Glomerular visceral epithelial cell (primary cell): ENCODE results near the gene MTMR12.
"Not testable (repeated sequence)": the region's sequence is repeated elsewhere in the genome, so short reads cannot be mapped to it uniquely, and the experiment has no call there.

Experiments
- DNase-seq: peaks from one replicate; pipeline ENCODE4 v3.0.0-alpha.2; 2016; ENCODE audit errors: extremely low spot score

MTMR12 gene

GRCh38 chr5:32233696-32234447 is 78.9 kb downstream of the MTMR12 start:
- DNase-seq = no peak

DNA sequence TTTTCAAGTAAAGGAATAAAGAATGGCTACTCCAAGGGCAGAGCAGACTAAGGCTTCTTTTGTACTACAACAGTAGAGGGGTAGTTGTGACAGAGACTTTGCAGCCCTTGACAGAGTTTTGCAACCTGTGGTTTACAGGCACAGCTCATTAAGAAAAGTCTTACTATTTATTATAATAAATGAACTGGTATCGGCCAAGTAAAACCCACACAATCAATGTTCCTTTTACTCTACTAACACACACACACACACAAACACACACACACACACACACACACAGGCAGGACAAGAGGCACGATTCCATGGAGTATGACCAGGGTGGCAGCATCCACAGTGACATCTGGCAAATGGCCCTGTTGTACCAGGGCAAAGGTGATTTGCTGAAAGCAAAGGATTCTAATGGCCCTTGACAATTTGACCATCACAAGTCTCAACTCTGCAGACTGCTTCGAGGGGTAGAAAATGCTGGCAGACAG is 79.5 kb downstream of the MTMR12 start:
- DNase-seq = no peak

DNA sequence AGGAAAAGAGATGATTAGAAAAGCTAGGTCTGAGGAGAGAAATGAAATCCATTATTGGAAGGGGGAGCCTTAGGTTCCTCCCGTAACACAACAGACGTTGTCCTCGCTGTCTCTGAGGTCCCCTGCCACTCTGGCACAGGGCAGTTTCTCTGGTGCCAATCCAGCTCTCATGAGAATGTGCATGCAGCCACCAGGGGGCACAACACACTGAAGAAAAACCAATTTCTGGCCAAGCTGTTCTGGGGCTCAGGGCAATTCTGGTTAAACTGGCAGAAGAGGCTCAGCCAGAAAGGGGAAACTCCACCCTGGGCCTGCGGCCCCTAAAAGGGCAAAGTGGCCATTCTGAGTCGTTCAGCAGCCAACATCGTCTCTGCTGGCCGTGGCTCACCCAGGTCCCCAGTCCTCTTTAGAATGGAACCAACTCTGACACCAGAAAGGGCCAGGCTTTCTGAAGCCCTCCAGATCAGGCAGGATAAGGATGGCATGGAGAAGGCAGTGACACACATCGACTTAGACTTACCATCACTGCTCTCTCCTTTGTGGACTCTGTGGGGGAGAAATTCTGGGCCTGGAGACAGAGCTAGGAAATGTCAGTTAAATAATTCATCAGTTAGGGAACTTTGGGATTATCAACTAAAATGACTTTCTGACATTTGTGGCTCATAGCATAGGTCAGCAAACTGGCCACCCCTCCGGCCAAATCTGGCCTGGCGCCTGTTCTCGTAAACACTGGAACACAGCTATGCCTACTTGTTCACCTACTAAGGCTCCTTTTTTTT is 80.1 kb downstream of the MTMR12 start:
- DNase-seq = peak; percentile 73

DNA sequence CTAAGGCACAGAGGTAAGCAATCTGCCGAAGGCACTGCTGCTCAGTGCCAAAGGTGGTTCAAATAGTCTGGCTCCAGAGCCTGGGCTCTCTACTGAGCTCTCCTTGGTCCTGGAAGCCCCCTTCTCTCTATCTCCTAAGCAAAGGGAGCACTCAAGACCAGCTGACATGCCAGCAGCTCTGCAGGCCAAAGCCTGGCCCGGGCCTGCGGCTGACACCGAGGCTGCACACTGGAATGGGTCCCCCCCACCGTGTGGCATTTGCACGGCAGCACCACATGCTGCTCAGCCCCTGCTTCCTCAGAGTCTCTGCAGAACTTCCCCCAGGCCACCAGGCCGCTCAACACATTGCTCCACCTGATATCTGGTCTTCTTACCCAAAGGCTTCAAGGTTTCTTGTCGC is 80.8 kb downstream of the MTMR12 start:
- no peak for DNase-seq

- DNase-seq = no peak
Observed at GRCh38 chr5:32231241-32231640, 81.5 kb downstream of the MTMR12 start.

DNA sequence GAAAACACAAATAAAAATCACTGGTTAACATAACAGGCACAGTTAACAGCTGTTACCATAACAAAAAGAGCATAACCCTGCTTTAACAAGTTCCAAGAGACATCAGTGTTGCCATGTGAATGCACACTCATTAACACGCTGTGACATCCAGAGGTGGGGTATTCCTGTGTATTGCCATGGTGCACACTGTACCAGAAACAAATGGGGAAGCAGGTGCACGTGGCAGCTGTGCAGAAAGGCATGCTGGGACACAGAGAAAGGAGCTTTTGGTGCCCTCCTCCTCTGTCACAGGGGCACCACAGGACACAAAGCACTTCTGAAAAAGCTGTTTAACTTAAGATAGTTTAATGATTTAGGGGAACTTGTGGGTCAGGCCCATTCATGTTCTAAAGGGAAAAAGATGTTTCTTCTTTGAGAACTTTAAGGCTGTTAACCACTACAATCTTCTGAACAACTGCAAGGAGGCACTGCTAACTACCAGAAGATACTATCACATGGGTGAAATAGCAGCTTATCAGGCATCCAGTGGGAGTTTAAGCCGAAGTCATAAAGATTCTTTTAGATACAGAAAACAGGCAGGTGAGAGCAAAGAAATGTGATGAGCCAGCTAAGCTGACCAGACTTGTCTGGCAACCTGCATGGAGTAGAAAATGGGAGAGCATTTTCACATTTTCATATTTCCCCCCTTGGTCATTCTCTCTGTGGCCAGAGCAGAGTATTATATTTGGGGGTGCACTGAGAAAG is 82.2 kb downstream of the MTMR12 start:
- no peak for DNase-seq

DNA sequence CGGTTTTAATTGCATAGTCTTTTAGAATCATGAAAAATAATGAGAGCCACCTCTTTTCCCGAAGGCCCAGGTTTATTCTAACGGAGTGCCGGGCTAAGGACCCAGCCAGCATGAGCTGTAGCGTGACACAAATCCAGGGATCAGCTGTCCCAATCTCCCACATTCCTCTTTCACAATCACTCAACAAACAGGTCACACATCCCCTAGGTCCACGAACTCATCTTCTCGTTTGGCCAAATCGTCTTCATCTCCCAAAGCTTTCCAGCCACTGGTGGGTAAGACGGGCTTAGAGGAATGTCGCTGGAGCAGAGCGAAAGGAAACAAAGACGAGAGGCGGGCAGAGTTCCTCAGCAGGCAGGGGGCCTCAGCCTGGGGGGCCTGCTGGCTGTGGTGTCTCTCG is 83.2 kb downstream of the MTMR12 start:
- DNase-seq = no peak

DNA sequence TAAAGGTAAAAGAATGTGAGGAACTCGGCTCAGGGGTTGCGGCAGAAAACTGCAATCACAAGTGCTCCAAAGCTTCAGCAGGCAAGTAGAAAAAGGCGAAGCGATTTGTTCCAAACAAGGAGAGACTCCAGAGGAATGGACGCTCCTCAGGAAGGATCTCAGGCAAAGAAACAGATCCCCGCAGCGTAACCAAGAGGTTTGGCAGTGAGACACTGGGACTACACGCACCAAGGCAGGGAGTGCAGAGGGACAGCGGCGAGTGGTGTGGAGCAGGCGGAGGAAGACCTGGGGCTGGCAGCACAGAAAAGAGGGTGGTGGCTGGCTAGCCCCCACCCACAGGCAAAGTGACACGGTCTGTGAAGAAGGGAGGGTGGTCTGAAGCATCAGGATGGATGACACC is 83.9 kb downstream of the MTMR12 start:
- no peak for DNase-seq

DNA sequence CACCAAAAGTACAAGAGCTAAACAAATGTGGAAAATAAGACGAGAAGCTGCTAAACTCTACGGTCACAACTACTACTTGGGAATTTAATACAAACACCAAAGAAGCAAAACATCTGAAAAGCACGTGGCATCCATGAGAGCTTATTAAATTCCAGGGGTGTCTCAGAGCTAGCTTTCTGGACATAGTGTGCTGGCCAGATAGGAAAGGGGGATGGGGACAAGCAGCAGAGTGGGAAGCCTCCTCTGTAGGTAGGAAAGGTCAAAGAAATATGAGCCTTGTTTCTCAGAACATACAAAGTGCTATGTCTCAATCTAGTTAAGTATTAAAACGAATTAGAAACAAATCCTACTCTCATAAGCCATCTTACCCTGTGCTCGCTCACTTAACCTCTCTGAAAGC is 87.3 kb downstream of the MTMR12 start:
- no peak for DNase-seq

DNA sequence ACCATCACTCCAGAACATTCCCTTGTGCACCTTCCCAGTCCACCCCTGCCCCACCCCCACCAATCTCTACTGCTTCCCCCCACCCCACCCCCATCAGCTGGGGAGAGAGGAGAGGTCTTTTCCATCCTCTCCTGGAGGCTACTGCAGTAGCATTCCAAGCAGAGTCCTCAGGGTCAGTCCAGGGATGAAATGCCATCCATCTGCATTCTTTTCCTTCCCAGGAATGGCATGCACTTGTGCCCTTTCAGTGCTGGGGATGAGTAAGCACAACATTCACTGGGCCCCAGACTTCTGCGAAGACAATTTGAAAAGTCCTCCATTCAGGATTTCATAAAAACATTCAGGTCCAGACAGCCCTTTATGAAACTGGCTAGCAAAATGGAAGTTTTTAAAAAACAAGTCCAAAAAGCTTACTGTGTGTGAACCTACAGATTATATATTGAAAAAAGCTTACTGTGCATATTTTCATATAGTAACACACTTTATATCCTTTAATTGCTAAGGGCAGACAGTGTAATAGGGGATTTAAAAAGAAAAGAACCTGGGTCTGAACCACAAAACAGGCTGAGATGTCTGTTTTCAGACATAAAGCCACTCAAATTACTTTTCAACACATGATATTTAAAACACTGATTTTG is 88.6 kb downstream of the MTMR12 start:
- peak; percentile 72 for DNase-seq

DNA sequence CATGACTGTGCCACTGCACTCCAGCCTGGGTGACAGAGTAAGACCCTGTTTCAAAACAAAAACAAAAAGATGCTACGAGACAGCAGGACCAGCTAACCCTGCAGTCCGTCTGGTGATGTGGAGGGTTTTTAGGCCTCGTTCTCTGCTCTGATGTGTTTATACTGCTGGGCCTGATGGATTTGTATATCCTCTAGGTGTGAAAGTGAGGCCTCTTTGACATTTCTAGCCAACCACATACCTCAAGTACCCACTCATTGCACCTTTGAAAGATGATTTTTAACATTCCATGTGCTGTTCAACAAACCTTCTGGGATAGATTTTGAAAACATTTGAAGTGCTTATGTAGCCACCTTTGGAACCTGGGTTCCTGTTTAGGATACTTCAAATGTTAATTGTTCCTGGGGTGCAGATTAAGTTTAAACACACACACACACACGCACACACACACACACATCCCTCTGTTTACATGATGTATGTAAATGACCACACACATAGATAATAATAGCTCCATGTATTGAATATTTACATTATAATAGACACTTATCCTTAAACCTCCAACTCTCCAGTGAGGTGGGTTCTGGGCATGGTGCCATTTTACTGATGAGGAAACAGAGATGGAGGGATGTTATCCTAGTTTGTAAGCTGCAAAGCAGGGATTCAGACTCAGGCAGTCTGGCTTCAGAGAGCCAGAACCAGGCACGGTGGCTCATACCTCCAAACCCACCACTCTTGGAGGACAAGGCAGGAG is 89.8 kb downstream of the MTMR12 start:
- no peak for DNase-seq

- no peak for DNase-seq
Observed at GRCh38 chr5:32217886-32218396, 94.8 kb downstream of the MTMR12 start.

DNA sequence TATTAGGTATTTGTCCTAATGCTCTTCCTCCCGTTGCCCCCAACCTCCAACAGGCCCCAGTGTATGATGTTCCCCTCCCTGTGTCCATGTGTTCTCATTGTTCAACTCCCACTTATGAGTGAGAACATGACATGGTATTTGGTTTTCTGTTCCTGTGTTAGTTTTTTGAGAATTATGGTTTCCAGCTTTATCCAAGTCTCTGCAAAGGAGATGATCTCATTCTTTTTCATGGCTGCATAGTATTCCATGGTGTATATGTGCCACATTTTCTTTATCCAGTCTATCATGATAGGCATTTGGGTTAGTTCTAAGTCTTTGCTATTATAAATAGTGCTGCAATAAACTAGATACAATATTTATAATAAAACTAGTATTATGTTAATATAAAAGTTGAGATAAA is 98.4 kb downstream of the MTMR12 start:
- not testable (repeated sequence) for DNase-seq

DNA sequence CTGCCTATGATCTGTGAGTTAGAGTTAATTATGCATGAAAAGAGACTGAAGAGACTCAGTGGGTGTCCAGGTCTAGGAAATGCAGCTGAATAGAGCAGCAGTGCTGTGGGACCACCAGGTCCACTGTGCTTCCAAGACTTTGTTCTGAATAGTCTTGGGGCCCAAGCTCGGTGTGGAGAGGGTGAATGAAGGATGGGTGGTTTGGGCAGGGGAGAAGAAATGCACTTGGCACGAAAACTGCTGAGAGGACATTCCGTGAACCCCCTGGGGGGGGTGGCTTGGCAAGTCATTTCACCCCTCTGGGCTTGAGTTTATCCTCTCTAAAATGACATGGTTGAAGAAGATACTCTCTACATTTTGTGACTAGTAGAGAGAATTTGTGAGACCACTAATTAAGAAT is 102.6 kb downstream of the MTMR12 start:
- no peak for DNase-seq

DNA sequence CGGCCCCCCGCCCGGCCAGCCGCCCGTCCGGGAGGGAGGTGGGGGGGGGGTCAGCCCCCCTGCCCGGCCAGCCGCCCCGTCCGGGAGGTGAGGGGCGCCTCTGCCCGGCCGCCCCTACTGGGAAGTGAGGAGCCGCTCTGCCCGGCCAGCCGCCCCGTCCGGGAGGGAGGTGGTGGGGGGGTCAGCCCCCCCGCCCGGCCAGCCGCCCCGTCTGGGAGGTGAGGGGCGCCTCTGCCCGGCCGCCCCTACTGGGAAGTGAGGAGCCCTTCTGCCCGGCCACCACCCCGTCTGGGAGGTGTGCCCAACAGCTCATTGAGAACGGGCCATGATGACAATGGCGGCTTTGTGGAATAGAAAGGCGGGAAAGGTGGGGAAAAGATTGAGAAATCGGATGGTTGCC is 103.9 kb downstream of the MTMR12 start:
- DNase-seq = not testable (repeated sequence)

DNA sequence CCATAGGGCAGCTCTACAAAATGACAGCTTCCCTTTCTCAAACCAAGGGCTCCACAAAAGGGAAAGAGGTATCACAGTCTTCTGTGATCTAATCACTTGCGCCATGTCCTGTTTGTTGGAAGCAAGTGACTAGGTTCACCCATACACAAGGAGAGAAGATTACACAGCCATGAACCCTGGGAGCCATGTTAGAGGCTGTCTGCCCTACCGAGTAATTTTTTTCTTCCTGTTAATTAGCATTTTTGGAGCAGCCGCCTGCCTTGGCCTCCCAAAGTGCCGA is 105.4 kb downstream of the MTMR12 start:
- DNase-seq = no peak

DNA sequence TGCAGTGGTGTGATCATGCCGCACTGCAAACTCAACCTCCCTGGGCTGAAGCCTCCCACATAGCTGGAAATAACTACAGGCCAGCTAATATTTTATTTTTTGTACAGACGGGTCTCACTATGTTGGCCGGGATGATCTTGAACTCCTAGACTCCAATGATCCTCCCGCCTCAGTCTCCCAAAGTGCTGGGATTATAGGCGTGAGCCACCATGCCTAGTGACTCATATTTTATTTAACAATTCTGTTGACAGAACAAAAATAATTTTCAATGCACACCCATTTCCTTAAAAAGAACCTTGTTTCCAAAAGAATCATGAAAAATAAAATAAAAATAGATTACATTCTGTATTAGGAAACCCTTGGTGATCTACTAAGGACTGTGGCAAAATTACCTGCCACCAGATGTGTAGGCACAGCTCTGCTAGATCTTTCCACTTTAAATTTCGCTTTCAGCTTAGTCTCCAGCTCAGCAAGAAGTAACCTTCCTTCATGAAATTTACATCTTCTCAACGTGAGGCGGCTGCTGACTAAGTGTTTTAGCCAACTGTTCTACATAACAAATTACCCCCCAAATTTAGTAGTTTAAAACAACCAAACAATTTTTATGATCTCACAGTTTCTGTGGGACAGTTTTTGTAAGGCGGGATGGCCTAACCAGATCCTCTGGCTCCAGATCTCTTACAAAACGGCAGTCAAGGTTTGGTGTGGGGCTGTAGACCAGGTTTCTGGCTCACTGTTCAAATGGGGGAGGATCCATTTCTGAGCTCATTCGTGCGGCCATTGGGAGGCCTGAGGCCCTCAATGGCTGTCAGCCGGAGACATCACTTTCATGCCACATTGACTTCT is 106.0 kb downstream of the MTMR12 start:
- DNase-seq = no peak

DNA sequence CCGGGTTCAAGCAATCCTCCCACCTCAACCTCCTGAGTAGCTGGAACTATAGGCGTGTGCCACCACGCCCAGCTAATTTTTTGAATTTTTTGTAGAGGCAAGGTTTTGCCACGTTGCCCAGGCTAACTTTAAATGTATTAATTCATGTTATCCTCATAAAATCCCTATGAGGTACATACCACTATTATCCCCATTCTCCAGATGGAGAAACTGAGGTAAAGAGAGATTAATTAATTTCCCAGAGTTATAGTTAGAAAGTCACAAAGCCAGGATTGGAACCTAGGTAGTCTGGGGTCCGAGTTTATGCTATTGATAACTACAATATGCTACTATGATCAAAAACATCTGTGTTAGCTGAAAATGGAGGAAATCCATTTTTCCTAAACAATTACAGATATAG is 106.7 kb downstream of the MTMR12 start:
- no peak for DNase-seq

DNA sequence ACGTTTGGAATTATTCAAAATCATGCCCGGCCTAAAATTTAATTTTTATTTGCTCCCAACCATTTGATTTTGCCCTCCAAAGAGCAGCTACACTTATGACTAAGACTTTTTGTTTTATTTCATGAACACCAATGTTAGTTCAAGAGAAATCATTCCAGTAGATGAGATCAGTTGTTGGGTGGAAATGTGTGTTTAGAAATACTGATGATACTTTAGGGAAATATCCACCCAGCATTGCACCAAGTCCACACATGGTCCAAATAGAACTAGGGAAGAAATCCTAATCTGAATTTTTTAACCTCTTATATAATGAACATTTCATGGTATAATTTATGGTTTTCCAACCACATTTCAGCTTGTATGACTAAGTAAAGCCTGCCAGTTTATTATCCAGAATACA is 110.3 kb downstream of the MTMR12 start:
- no peak for DNase-seq

GRCh38 chr5:32201122-32201753 is 111.5 kb downstream of the MTMR12 start:
- no peak for DNase-seq
